Stimulated activated CD4-positive, alpha-beta T cell treated with anti-CD3 and anti-CD28 coated beads, Interleukin-1b, Interleukin-23, amount 100 ng/mL, for 24 hours (primary cell): Measurements from ENCODE around the gene ASGR1.
"Not testable (repeated sequence)": the region's sequence is repeated elsewhere in the genome, so short reads cannot be mapped to it uniquely, and the experiment has no call there.

Experiments used
- DNase-seq, 4 experiments: peaks; one replicate each; pipeline ENCODE4 v3.0.0-alpha.2; 2020; ENCODE audit warnings: low read depth in 4 of 4, low spot score in 1 of 4

The ASGR1 gene

DNA sequence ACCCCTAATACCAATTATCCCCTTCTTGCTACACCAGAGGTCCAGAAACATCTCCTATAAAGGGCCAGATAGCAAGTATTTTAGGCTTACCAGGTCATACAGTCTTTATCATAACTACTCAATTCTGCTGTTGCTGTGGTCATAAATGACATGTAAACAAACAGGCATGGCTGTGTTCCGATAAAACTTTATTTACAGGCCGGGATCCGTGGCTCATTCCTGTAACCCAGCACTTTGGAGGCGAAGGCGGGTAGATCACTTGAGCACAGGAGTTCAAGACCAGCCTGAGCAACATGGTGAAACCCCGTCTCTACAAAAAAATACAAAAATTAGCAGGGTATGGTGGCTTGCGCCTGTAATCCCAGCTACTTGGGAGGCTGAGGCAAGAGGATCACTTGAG lies 12.3 kb downstream of the ASGR1 start:
- DNase-seq: no peak

DNA sequence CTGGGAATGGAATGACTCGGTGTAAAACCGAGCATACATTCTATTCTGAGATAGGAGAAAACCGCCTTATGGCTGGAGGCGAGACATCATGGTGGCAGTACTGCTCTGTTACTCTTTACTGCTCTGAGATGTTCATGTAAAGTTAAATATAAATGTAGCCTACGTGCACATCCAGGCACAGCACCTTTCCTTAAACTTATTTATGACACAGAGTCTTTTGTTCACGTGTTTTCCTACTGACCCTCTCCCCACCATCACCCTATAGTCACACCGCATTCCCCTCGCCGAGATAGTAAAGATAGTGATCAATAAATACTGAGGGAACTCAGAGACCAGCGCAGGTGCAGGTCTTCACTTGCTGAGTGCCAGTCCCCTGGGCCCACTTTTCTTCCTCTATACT lies 19.6 kb downstream of the ASGR1 start:
- DNase-seq: not testable (repeated sequence)

- not testable (repeated sequence) for DNase-seq
These were observed 20.7 kb downstream of the ASGR1 start for GRCh38 chr17:7158424-7158823.

DNA sequence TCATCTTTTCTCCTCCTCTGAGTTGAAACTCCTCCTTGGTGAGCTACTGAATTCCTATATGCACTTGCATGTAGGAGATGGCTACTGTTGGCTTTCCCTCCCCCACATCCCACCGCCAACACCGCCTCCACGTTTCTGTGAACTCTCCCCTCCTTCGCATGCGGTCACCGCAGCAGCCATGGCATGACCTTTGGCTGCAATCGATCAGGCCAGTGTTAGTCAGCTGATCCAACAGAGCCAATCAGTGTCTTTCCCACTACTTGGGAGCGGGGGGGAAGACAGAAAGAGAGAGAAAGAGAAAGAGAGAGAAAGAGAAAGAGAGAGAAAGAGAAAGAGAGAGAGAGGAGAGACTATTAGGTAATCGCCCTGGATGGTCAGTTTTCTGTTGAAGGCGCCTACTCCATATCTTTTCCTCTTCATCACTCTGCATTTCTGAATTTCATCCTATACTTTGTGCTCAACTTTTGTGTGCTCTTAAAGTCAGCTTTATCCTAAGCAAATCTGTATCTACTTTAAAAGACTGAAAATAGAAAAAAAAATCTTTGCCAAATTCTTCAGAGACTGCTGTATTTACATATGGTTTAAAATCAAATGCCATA lies 22.7 kb downstream of the ASGR1 start:
- no peak for DNase-seq

DNA sequence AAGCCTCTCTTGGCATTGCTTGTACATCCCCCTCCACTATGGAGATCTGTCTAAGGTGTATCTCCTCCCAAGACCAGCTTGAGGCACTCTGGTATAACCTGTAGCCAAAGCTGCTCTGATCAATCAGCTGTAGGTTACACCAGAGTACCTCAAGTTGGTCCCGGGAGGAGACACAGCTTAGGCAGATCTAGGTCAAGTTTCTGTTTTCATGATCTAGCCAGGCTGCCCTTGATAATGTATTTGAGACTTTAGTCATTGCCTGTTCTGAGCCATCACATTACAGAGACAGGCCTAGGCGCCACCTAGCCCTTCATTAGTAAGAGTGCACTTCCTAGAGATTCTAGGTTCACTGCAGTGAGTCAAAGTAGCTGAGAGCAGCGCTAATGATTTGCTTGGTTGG lies 31.4 kb downstream of the ASGR1 start:
- no peak for DNase-seq

GRCh38 chr17:7146115-7146514 lies 33.1 kb downstream of the ASGR1 start:
- DNase-seq: no peak

GRCh38 chr17:7144213-7144612 lies 35.0 kb downstream of the ASGR1 start:
- DNase-seq: no peak

DNA sequence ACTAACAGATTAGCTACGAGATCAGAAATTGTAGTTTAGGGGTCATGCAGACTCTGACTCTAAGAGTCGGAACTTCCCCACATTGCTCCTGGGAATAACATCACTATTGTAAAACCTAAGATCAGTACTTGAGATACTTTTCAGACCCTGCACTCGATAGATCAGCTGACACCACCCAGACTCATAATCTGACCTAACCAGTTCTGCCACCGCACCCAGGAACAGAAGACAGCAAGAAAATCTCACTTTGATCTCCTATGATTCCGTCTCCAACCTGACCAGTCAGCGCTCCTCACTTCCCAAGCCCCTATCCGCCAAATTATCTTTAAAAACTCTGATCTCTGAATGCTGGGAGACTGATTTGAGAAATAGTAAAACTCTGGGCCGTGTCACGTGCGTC lies 37.3 kb downstream of the ASGR1 start:
- no peak for DNase-seq

GRCh38 chr17:7139400-7139799 lies 39.8 kb downstream of the ASGR1 start:
- DNase-seq: no peak

GRCh38 chr17:7138800-7139381 lies 40.3 kb downstream of the ASGR1 start:
- DNase-seq: no peak

GRCh38 chr17:7137171-7137943 lies 41.8 kb downstream of the ASGR1 start:
- no peak for DNase-seq

DNA sequence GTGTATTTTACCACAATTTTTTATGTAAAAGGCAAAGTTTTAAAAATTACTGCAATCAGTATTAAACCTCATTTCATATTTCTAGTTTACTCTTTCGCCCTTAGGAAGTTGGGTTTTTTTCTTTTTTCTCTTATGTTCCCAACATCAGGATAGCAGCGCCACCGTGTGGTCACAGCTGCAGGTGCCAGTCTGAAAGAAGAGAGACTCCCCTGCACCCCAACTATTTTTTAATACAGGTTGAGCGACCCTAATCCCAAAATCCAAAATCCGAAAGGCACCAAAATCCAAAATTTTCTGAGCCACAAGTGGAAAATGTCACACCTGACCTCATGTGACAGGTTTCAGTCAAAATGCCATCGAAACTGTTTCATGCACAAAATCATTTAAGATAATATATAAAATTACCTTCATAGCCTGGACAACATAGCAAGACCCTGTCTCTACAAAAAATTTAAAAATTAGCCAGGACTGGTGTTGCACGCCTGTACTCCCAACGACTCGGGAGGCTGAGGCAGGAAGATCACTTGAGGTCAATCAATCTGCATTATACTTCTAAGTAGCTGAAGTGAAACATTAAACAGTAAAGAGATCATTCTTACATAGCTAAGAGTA lies 42.8 kb downstream of the ASGR1 start:
- peak; percentile 56 to 79 (median 68) for DNase-seq

- DNase-seq: no peak
These were observed 45.3 kb downstream of the ASGR1 start for GRCh38 chr17:7133916-7134315.

- peak in 2 of 4 experiments; percentile 14 to 21 for DNase-seq
These were observed 45.7 kb downstream of the ASGR1 start for GRCh38 chr17:7133424-7133823.

DNA sequence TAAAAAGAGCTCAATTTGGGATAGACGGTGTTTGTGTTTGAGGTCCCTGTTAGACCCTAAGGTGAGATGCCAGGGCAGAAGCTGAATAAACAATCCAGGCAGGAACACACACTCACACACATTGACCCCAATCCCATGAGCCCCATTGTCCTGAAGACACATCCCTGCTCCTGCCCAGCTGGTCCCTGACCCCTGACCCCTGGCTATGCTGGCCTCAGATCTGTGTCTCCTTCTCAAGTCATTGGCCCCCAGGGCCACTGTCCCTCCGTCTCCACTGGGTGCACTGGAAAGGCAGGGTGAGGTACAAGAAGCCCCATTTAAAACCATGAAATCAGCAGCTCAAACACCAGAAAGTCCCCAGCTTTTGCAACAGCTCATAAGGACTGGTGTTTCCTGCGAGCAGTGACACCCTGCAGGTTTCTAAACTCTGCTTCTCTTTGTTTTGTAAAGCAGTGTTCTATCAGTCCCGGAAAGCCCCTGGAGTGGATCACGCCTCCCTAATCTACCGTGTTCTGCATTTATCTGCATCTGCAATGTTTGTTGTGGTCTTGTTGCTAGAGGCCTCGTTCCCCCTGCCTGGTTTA lies 46.6 kb downstream of the ASGR1 start:
- peak in 2 of 4 experiments; percentile 15 to 33 for DNase-seq

GRCh38 chr17:7131423-7131791 lies 47.8 kb downstream of the ASGR1 start:
- DNase-seq: no peak

- no peak for DNase-seq
These were observed 48.3 kb downstream of the ASGR1 start for GRCh38 chr17:7130621-7131422.

- no peak for DNase-seq
These were observed 49.9 kb downstream of the ASGR1 start for GRCh38 chr17:7129311-7129710.

DNA sequence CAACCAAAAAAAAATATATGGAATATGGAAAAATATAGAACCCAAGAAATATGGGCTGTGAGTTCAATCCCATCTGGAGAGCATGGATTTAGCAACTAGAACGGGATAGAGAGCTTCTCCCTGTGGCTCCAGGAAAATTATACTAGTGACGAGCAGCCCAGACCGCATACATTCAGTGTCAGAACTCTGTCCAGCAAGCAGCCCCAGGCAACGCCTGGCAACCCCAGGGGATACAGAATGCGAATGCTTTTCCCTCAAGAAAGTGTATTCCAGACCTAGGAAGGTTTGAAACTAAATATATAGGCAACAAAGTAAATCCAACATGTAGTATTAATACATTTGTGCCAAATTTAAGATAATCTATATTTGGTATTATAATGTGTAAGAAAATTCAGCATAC lies 51.0 kb downstream of the ASGR1 start:
- DNase-seq: no peak

DNA sequence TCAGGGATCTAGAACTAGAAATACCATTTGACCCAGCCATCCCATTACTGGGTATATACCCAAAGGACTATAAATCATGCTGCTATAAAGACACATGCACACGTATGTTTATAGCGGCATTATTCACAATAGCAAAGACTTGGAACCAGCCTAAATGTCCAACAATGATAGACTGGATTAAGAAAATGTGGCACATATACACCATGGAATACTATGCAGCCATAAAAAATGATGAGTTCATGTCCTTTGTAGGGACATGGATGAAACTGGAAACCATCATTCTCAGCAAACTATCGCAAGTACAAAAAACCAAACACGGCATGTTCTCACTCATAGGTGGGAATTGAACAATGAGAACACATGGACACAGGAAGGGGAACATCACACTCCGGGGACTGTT lies 51.7 kb downstream of the ASGR1 start:
- DNase-seq: not testable (repeated sequence)

DNA sequence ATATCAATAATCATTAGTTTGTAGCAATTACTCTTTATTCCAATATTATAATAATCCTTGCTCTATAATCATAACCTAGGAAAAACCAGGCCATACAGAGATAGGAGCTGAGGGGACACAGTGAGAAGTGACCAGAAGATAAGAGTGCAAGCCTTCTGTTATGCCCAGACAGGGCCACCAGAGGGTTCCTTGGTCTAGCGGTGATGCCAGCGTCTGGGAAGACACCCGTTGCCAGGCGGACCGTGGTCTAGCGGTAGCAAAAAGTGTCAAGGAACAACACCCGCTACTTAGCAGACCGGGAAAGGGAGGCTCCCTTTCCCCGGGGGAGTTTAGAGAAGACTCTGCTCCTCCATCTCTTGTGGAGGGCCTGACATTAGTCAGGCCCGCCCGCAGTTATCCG lies 52.8 kb downstream of the ASGR1 start:
- DNase-seq: not testable (repeated sequence)
